GM21526 (cell line): ENCODE measurements around the gene PRKAR1B.

Experiments
- ATAC-seq: cut with Tn5 transposase; IDR thresholded peaks from one replicate; pipeline ENCODE4 v1.9.1; 2021; ENCODE audit warnings: moderate library complexity; ENCODE audit not compliant: unreplicated experiment, low FRiP score

Gene PRKAR1B

DNA sequence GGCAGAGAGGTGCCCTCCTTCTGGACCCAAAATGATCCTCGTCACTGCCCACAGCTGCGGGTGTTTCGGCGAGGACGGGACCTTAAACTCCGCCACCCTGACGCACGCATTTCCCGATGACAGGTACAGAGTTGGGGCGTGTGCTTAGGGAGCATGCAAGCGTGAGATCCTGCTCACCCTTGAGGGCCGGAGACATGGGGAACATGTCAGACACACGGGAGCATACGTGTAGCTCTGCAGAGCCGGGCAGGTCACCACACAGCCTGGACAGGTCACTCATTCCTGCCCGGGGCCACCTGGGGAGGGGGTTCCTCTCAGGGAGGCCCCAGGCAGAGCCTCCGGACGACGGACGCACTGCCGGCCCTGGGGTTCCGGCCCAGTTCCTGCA, 149.8 kb downstream of the PRKAR1B start:
- ATAC-seq = no peak

DNA sequence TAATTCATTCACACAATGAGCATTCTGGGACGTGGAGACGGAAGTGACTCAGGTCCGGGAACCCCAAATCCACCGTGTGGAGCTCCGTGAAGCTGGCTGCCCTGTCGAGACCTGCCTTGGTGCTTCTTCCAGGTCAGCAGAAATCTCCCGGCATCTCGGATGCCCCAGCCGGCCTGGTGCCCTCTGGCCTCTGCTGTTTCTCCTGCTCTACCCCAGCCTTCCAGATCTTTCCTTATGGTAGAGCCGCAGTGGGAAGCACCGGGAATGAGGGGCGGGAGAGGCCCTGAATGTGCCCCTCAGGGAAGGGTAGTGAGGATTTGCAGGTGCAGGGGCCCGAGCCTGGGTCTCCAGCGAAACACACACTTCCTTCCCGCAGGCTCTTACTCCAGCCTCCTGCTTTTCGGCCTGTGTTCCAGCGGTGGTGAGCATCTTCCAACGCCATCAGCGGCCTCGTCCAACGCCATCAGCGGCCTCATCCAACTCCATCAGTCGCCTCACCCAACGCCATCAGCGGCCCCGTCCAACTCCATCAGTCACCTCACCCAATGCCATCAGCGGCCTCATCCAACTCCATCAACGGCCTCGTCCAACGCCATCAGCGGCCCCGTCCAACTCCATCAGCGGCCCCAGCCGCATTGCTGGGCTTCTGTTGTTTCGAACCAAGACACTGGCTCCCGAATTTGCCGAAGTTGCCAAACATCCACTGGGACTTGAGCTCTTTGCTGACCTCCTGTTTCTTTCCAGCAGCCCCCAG, 150.4 kb downstream of the PRKAR1B start:
- no peak for ATAC-seq

DNA sequence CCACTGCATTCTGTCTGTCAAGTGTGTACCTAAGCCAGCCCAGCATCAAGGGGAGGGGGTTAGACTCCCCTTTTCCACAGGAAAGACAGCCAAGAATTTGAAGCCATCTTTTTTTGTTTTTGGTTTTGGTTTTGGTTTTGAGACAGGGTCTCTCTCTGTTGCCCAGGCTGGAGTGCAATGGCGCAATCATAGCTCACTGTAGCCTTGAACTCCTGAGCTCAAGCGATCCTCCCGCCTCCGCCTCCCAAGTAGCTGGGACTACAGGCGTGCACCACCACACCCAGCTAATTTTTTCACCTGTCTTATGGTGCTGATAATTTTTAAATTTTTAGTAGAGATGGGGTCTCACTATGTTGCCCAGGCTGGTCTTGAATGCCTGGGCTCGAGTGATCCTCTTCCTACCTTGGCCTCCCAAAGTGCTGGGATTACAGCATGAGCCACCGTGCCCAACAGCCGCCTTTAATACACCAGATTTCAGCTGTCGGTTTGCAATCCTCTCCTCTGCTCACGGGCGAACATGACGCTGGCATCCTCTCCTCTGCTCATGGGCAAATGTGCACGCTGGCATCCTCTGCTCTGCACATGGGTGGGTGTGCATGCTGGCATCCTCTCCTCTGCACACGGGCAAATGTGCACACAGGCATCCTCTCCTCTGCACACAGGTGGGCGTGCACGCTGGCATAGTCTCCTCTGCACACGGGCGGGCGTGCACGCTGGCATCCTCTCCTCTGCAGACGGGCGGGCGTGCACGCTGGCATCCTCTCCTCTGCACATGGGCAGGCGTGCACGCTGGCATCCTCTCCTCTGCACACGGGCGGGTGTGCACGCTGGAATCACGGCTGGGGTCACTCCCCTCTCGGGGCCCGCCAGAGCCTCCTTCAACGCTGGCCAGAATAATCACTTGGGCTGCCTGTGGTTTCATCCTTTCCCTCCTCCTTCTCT, 151.4 kb downstream of the PRKAR1B start:
- ATAC-seq = no peak

DNA sequence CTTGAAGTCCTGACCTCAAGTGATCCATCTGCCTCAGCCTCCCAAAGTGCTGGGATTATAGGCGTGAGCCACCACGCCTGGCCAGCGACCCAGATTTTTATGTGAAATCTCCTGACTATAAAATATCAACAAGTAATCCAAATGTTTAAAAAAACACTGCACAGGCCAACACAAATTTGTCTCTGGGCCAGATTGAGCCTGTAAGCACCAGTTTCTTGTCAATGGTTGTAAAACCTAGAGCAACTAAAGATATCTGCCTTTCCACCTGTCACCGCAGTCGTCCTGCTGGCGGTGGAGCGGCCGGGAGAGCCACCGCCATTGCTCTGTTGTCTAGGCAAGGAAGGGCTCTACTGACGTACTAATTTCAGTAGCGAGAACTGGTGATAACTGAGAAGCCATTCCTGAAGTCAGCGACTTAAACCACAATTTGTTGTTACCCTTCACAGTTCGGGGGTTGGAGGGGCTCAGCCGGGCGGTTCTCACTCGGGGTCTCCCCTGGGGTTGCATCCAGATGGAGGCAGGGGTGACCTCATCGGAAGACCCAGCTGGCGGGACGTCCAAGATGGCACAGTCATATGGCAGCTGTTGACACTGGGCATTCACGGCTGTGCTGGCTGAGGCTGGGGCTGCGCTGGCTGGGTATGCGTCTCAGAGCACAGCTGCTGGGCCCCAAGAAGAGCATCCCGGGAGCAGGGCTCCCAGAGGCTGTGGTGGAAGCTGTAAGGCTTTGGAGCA, 152.3 kb downstream of the PRKAR1B start:
- ATAC-seq = no peak

DNA sequence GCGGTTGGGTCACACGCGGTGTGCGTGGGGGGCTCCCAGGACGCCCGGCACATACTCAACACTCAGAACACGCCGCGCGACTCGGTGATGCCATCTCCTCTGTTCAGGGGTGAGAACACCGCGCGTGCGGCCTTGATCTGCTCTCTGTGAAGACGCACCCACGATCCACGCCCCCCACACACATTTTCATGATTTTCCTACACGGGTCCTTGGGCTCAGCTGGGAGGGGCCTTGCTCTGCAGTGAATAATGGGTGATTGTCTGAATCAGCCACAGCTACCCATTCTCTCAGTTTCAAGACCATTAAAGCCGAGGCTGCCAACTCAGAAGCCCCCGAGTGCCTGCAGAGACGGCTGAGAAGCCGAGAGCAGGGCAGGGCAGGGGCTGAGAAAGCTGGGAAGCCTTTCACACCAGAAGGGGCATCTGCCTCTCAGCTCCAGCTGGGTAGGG, 153.1 kb downstream of the PRKAR1B start:
- no peak for ATAC-seq

DNA sequence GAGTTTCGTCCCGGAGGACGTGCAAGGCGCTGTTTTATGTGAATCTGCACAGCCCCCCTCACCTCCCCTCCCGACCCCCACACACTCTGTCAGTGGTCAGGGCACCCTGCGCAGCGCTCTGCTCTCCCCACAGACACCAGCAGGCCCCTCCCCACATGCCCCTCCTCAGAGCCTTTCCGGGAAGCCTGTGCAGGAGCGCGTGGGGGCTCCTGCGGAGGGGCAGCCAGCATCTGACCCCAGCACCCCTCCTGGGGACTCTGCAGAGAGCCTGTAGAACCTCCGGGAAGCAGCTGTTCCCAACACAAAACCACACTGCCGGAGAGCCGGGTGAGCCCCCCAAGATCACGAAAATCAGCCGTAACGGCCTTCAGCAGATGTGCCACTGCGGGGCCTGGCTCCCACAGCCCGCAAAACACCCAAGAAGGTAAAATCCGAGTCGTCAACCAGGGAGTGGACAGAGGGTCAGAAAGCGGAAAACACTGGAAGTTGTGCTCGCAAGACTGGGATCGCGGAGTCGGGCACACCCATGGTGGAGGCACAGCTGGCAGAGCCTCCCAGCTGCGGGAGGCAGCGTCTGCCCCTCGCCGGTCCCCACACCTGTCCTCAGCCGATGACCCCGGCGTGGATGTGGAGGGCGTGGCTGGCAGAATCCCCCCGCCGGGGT, 153.7 kb downstream of the PRKAR1B start:
- no peak for ATAC-seq

DNA sequence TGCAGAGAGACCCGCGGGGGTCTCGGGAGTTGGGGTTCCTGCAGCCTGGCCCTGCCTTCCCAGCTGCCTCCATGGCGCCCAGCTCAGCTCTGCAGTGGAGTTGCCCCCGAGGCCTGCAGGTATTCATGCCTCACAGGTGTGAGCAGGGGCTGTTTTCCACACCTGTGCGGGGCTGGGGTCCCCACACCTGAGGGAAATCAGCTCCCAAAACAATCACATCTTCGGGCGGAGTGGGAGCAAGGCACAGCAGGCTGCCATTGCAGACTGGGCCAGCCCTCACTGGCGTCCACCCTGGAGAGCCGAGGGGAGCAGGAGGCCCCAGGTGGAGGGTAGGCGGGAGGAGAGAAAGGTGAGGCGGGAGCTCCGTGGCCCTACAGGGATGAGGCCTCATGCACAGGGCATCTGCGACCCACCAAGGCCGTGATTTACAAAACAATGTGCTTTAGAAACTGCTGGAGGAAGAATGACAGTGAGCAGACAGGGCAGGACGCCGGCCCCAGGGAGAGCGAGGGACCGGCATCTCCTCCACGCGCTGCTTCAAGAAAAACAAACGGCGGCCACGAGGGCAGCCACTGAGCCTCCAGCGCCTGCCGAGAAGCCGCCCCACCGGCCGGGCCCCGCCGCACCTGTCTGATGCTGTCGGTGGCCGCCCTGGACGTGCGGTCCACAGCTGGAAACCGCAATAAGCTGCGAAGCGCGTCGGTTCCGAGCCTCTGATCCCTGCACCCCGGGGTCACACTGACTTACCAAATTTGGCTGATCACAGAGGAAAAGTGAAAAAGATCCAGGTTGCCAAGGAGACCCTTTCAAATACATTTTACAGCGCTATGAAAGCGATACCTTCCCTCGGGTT, 154.4 kb downstream of the PRKAR1B start:
- no peak for ATAC-seq

DNA sequence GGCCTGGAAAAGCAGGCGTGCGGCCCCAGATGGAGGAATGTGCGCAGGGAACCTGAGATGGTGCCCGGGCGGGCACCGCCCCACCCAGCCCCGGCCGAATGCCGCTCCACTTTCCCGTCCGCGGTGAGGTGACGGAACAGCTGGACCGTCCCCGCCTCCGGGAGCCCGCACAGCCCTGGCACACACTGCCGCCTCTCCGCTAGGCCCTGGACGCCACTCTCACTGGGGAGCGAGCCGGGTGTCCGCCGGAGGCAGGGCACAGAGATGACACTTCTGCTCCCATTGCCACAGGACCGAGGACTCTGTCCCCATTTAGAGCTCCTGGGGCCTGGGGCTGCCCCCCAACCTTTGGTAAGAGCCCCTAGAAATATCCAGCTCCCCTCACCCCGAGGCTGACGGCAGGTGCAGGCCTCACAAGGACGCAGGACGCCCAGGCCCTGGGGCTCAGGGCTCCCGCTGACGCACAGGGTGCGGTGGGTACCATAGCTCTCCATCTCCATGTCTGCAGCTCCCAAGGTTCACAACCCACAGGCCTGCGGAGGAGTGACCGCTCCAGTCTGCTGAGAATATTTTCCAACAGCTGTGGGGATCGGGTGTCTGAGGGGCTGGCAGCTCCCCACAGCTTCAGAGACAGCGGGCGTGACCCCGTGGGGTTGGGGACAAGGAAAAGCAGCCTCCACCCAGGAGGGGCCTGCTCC, 155.2 kb downstream of the PRKAR1B start:
- no peak for ATAC-seq

DNA sequence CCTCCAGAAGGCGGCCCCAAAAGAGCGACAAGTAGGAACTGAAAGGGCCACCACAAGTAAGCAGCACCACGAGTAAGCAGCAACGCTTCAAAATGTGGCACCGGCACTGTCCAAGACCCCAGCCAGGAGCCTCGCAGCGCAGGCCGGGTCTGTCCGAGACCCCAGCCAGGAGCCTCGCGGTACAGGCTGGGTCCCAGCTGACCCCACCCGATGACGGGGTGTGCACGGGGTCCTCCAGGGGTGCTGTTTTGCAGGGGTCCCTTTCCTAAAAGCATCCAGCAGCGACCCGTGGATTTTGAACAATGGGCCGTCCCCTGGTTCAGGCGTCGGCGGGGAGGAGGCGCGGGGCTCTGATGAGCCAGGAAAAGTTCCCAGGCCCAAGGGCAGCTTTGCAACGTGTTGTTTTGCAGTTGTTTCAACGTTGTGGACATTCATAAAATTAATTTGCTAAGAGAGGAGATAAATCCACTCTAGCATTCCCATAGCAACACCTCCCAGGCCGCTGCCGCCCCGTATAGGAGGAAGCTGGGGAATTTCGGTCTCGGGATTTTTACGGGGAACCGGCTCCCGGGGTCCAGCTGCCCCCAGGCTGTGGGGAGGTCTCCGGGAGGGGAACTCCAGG, 155.9 kb downstream of the PRKAR1B start:
- ATAC-seq = no peak

DNA sequence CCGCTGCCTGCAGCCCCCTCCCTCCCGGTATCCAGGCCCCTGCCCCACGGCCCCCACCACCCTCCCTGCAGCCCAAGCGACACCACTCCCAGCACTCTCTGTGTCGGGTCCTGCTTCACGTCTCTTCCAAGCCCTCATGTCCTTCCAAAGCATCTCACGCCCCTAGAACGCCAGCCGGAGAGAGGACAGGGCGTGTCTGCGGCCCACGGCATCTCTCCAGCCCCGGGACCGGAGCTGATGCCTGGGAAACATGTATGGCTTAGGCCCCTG, 156.3 kb downstream of the PRKAR1B start:
- no peak for ATAC-seq

DNA sequence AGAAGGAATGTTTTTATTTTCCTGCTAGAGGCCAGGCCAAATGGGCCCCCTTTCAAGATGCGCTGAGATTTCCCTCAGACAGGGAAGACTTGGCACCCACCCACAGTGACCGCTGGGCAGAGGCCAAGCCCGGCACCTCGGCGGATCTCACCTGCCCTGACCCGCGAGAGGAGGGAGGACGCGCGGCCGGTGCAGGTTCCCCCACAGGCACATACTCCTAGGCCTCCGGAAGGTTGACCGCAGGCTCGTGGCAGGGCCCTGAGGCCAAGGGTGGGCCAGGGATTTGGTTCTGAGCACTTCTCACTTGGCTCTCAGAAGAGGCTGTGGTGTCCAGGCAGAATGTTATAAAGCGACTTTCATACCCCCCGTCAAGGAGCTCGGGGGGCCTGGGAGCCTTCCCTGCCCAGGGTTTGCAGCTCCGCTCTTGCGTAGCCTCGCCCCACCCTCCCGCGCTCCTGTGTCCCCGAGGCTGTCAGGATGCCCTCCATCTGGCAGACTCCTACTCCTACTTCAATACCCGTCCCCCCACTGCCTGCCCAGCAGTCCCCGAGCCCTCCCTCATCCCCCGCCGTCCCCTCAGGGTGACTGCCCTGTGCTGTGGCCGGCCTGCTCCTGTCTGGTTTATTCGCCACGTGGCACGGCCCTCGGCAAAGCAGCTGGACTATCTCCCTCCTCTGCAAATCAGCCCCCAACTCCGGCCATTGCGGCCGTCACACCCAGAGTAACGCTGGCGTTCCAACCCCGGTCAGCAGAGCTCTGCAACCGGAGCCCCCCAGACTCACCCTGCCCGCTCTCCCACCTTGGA, 156.9 kb downstream of the PRKAR1B start:
- no peak for ATAC-seq

DNA sequence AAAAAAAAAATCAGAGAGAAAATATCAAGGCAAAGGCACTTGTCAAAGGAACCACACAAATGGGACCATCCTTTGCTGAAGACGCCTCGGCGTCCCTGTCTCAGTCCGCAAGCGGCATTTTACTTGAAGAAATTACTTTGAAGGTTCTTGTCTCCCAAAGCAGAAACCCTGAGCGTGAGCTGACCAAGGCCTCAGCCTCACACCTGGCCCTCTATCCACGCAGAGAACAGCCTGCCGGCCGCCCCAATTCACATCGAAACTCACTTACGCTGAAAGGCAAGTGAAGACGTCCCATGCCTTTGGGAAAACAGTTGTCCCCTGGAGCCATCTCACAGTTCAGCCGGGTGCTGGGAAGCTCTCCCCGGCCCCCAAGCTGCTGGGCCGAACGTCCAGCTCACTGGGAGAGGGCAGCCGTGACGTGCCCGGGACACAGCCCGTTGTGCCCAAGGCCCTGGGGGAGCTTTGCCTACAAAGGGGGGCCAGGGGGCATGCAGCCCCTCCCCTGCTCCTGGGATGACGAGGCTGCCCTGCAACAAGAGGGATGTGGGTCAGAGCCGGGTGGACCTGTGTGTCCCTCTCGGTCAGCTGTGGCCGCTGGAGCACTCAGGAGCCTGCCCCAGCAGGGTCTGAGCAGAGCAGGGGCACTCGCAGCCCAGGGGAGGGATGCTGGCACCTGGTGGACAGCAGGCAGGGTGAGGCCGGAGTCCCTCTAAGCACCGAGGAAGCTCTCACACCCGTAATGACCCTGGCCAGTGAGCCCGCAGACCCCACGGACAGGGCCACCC, 157.8 kb downstream of the PRKAR1B start:
- ATAC-seq = no peak

DNA sequence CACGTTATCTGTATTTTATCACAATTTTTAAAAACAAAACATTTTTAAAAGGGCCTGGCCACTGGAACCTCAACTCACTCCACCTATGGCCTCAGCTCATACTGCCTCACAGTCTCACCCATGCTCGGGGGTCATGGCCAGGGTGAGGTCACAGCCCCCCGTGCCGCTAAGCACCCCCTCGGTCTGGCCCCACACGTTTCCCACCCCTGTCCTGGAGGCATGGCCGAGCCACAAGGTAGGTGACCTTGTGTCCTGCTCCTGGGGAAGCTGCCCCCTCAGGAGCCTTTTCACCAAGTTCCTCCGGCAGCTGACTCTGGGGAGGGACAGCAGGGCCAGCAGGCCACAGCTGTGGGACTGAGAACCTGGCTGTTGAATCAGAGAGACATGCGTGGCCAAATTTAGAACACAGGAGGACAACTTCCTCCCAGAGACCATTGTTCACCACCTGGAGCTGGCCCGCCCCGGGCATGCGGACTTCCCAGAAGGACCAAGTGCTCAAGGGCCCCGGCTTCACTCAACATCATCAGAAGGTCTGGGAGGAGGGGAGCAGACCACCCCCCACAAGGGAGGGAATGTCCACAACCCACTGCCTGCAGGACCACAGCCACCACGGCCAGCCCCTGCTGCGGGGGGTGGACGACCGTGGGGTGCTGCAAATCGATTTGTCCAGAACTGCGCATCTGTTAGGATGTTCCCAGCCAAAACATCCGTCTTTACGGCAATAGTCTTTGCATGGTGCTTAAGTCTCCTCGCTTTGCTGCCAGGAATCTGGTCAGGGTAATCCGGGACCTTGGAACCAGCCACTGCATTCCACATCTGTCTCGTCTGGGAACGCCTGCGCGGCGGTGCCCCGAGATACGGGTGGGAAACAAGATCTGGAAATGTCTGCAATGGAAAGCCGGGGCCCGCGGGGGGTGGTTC, 158.8 kb downstream of the PRKAR1B start:
- ATAC-seq = no peak

DNA sequence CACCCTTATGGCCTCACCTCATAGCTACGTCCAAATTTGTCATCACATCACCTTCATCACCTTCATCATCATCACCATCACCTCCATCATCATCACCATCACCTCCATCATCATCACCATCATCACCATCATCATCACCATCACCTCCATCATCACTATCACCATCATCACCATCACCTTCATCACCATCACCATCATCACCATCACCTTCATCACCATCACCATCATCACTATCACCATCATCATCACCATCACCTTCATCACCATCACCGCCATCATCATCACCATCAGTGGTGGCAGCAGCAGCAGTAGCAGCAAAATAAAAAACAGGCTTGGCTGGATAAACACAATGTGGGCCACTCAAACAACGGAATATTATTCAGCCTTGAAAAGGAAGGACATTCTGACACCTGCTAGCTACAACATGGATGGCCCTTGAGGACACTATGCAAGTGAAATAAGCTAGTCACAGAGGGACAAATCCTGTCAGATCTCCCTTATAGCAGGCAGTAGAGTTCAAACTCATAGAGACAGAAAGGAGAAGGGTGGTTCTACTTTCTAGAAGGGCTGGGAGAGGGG, 159.7 kb downstream of the PRKAR1B start:
- ATAC-seq = no peak

DNA sequence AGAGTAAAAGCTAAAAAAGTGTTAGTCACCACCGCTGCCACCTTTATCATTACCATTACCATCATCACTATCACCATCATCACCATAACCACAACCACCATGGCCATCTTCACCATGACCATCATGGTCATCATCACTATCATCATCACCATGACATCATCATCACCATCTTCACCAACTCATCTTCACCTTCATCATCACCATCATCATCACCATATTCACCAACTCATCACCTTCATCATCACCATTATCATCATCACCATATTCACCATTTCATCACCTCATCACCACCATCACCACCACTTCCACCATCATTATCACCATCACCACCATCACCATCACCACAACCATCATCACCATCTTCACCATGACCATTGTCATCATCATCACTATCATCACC, 161.0 kb downstream of the PRKAR1B start:
- ATAC-seq = no peak
